A673 (cell line): ENCODE measurements around the gene KCNA2. TPM values are rescaled to one million over a fixed set of nuclear protein-coding genes. Genes with fewer than 3 reads are reported as not detected.

ENCODE experiments used
- BruUV-seq: library from RNA; stranded (reverse); fragments of 400-500 nt; replicated peaks from 2 replicates; lab custom pipeline; 2021; lab: Mats Ljungman, UMichigan
- CTCF ChIA-PET: fragments of 300-600 bp; sonication (Branson Sonifier 250); formaldehyde crosslinking; loops from one replicate; lab custom pipeline; 2022; ENCODE audit warnings: antibody characterized with exemption; lab: Charles Lee
- POLR2A ChIA-PET: fragments of 300-600 bp; sonication (Branson Sonifier 250); formaldehyde crosslinking; loops from one replicate; lab custom pipeline; 2022; ENCODE audit warnings: antibody characterized with exemption; ENCODE audit not compliant: low non-redundant PET; lab: Charles Lee
- DNase-seq: peaks from one replicate; pipeline ENCODE4 v3.0.0-alpha.2; 2015; ENCODE audit warnings: low spot score
- H3K27ac ChIP-seq: fragments of 200-600 bp; sonication (generic); 2 replicates; pipeline ENCODE4 v1.5.1; 2016; ENCODE audit warnings: mixed run types, low read depth, mild to moderate bottlenecking, mixed read lengths, antibody characterized with exemption, low read length; ENCODE audit not compliant: poor library complexity, severe bottlenecking
- H3K27me3 ChIP-seq: fragments of 200-600 bp; sonication (generic); replicated peaks from 2 replicates; pipeline ENCODE4 v1.6.1; 2017; ENCODE audit warnings: mixed run types, low read depth, mild to moderate bottlenecking, mixed read lengths, antibody characterized with exemption, low read length; ENCODE audit not compliant: insufficient read depth, poor library complexity
- H3K36me3 ChIP-seq: fragments of 200-600 bp; sonication (generic); 2 replicates; pipeline ENCODE4 v1.6.1; 2016; ENCODE audit warnings: mixed run types, mild to moderate bottlenecking, mixed read lengths, antibody characterized with exemption, low read length; ENCODE audit not compliant: insufficient read depth, poor library complexity, severe bottlenecking
- H3K4me1 ChIP-seq: fragments of 200-600 bp; sonication (generic); 2 replicates; pipeline ENCODE4 v1.6.1; 2017; ENCODE audit warnings: mixed run types, mild to moderate bottlenecking, mixed read lengths, antibody characterized with exemption, low read length; ENCODE audit not compliant: insufficient read depth, poor library complexity, severe bottlenecking
- H3K4me3 ChIP-seq: fragments of 200-600 bp; sonication (generic); 2 replicates; pipeline ENCODE4 v1.5.1; 2016; ENCODE audit warnings: low read depth, mixed run types, mild to moderate bottlenecking, mixed read lengths, low read length; ENCODE audit not compliant: poor library complexity, severe bottlenecking
- H3K9me3 ChIP-seq: fragments of 200-600 bp; sonication (generic); 2 replicates; pipeline ENCODE4 v1.6.1; 2016; ENCODE audit warnings: mixed run types, low read depth, mild to moderate bottlenecking, mixed read lengths, antibody characterized with exemption, low read length; ENCODE audit not compliant: poor library complexity, severe bottlenecking
- EZH2 ChIP-seq: fragments of 200-600 bp; sonication (generic); IDR thresholded peaks from 2 replicates; pipeline ENCODE4 v1.6.1; 2017; ENCODE audit warnings: borderline replicate concordance, low read depth, mild to moderate bottlenecking, mixed read lengths, antibody characterized with exemption, low read length; ENCODE audit not compliant: poor library complexity, severe bottlenecking
- intact Hi-C: fragments of 100-400 bp; cut with micrococcal nuclease; formaldehyde crosslinking; loops from one replicate; pipeline ENCODE4 v1.10.0; 2022; ENCODE audit not compliant: unreplicated experiment
- total RNA-seq: library from RNA; stranded (reverse); gene quantifications from 2 replicates; pipeline ENCODE4 v1.2.3, GENCODE V29; 2021
- TF ChIP-seq, protein P1 (sequence below): fragments of 300-800, 200-600 bp; sonication (generic); conservative IDR thresholded peaks from 2 replicates; pipeline ENCODE4 v1.5.1; 2017; ENCODE audit warnings: low read depth, mild to moderate bottlenecking, antibody characterized with exemption, low read length, moderate library complexity, mixed read lengths

The KCNA2 gene
- total RNA-seq, 1 experiment from 2014 or later = 46.6 TPM

DNA sequence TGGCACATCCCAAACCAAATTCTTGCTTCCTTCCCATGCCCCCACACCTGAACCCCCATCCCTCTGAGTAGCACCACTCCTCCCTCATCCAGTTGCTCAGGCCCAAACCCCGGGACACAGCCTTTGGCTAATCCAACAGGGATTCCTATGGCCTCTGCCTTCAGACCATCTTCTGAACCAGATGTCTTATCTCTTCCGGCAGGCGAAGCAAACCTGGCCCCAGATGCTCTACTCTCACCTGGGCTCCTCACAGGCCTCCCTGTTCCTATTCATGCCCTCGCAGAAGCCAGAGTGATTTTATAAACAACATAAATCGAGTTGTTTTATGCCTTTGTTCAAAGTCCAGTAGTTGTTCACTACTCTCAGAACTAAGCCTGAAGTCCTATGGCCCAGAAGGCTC, 12.5 kb upstream of the KCNA2 start:
- no TSS peak for BruUV-seq
- Histone ChIP-seq H3K4me1 (peaks cover 24% of the 10 kb centered on the region), H3K27me3 (peaks cover 37% of the 10 kb centered on the region), H3K36me3 (no peaks in the 10 kb centered on the region), H3K27ac (no peak overlapping the region), H3K4me3 (no peak overlapping the region), H3K9me3 (no peaks in the 10 kb centered on the region)
- no peak for DNase-seq
- TF ChIP-seq EZH2 = no peak
- TF ChIP-seq, protein P1, sequence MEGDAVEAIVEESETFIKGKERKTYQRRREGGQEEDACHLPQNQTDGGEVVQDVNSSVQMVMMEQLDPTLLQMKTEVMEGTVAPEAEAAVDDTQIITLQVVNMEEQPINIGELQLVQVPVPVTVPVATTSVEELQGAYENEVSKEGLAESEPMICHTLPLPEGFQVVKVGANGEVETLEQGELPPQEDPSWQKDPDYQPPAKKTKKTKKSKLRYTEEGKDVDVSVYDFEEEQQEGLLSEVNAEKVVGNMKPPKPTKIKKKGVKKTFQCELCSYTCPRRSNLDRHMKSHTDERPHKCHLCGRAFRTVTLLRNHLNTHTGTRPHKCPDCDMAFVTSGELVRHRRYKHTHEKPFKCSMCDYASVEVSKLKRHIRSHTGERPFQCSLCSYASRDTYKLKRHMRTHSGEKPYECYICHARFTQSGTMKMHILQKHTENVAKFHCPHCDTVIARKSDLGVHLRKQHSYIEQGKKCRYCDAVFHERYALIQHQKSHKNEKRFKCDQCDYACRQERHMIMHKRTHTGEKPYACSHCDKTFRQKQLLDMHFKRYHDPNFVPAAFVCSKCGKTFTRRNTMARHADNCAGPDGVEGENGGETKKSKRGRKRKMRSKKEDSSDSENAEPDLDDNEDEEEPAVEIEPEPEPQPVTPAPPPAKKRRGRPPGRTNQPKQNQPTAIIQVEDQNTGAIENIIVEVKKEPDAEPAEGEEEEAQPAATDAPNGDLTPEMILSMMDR = no peak
- ChIA-PET POLR2A (no interaction called here), CTCF (interaction anchor here (0.5 to 1.9 kb wide), 10 partner anchors 12 to 166 kb away, joined by 3 to 17 read pairs (median 4); partner anchors contain the start of gene KCNA2)
- intact Hi-C loops = loop anchor here (1.0 kb wide), 2 partner anchors 148 to 163 kb away; no protein-coding TSS in a partner anchor

DNA sequence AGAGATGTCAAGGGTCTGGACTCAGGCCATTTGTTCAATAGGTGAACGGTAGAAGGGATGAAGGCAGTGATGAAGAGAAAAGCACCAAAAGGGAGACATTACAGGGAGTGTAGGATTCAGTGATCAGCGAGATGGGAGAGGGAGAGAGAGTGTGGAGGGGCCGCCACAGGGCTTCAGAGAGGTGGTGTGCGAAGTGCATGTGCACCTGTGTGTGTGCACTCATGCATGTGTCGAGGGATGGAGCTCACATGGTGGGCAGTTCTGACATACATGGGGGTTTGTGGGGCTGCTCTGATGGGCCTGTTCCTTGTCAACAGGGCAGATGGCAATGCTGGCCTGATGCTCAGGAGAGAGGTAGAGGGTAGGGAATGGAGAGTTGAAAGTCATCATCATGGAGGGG, 11.4 kb upstream of the KCNA2 start:
- POLR2A ChIA-PET = no interaction called here
- TF ChIP-seq, protein P1 = no peak
- no peak for TF ChIP-seq EZH2
- Histone ChIP-seq H3K4me1 (peaks cover 24% of the 10 kb centered on the region), H3K27ac (no peak overlapping the region), H3K4me3 (no peak overlapping the region), H3K27me3 (peaks cover 30% of the 10 kb centered on the region), H3K9me3 (no peaks in the 10 kb centered on the region), H3K36me3 (no peaks in the 10 kb centered on the region)
- DNase-seq = no peak
- no TSS peak for BruUV-seq
- CTCF ChIA-PET = interaction anchor here (1.2 to 1.4 kb wide), 2 partner anchors 92 to 122 kb away, joined by 3 to 4 read pairs; no protein-coding TSS in a partner anchor
- intact Hi-C loops = no loop called here

DNA sequence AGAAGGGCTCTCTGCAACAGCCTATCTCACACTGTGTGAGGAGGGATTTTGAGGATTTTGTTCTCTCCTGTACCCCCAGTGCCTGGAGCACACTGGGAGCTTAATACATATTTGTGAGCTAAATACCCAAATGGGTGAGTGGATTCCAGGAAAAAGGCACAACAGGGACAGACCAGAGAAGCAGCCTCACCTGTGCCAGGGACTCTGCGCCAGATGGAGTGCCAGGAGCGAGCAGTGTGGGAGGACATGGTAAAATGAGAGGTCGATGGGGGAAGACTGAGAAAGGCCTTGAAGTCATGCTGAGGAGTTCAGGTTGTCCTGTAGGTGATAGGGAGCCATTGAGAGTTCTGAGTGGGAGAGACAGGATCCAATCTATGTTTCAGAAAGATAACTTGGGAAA, 11.0 kb upstream of the KCNA2 start:
- Histone ChIP-seq H3K27ac (no peak overlapping the region), H3K36me3 (no peaks in the 10 kb centered on the region), H3K9me3 (no peaks in the 10 kb centered on the region), H3K27me3 (peaks cover 25% of the 10 kb centered on the region), H3K4me3 (no peak overlapping the region), H3K4me1 (peaks cover 25% of the 10 kb centered on the region)
- ChIA-PET POLR2A (no interaction called here), CTCF (interaction anchor here (0.5 to 1.4 kb wide), 6 partner anchors 53 to 164 kb away, joined by 3 to 7 read pairs (median 4); no protein-coding TSS in a partner anchor)
- no peak for DNase-seq
- intact Hi-C loops = no loop called here
- no peak for TF ChIP-seq EZH2
- TF ChIP-seq, protein P1 = no peak
- BruUV-seq = no TSS peak
